T-helper 1 cell treated with Interleukin-12 subunit alpha and Interleukin-12 subunit beta and Interleukin-4 antibody, amounts not matched to agents 30 μg/mL and 1 μg/mL, for 36 hours (primary cell): ENCODE measurements around the gene RIC8A.
"Not testable (repeated sequence)": the region's sequence is repeated elsewhere in the genome, so short reads cannot be mapped to it uniquely, and the experiment has no call there.

Experiments used
- H3K27ac Mint-ChIP-seq: one replicate; pipeline ENCODE4 v1.8.0; 2021; ENCODE audit warnings: mild to moderate bottlenecking, mixed read lengths
- H3K27me3 Mint-ChIP-seq: one replicate; pipeline ENCODE4 v1.8.0; 2021; ENCODE audit warnings: low read depth, mixed read lengths
- H3K36me3 Mint-ChIP-seq: one replicate; pipeline ENCODE4 v1.8.0; 2021; ENCODE audit warnings: low read depth, mixed read lengths
- H3K4me1 Mint-ChIP-seq: one replicate; pipeline ENCODE4 v1.8.0; 2021; ENCODE audit warnings: low read depth, mixed read lengths
- H3K4me3 Mint-ChIP-seq: one replicate; pipeline ENCODE4 v1.8.0; 2021; ENCODE audit warnings: mild to moderate bottlenecking, moderate library complexity, mixed read lengths
- H3K9me3 Mint-ChIP-seq: one replicate; pipeline ENCODE4 v1.8.0; 2021; ENCODE audit warnings: mixed read lengths

RIC8A gene

GRCh38 chr11:209275-210121 lies 2.0 kb downstream of the RIC8A start:
- Mint-ChIP-seq H3K27me3 (no peaks in the 10 kb centered on the region), H3K36me3 (peaks cover 28% of the 10 kb centered on the region), H3K4me1 (peaks cover 27% of the 10 kb centered on the region), H3K27ac (peak overlapping the region; percentile 97), H3K4me3 (peak overlapping the region; percentile 91), H3K9me3 (no peaks in the 10 kb centered on the region)

DNA sequence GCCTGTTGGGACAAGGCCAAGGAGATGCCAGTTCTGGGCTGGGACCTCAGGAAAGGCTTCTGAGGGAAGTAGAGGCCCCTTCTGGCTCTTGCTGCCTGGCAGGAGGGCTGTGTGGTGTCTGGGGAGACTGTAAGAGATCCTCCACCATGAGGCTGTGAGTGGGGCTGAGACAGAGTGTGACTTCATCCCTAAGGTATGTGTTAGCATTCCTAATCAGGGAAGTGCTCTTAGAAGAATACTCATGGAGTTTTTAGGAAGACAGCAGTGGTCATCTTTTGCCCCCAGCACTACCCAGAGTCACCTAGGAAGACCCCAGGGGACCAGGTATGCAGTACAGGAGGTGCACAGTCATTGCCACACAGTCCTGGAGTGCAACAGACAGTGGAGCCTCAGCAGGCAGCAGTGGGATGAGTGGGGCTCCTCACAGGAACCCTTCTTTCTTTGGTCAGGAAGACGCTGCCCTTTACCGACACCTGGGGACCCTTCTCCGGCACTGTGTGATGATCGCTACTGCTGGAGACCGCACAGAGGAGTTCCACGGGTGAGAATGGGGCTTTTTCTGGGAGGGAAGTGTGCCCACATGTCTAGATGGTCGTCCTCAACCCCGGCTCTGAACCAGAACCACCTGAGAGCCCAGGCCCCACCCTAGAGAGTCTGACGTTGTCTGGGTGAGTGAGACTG lies 2.8 kb downstream of the RIC8A start:
- H3K4me3 Mint-ChIP-seq: peak overlapping the region; percentile 91
- H3K27ac Mint-ChIP-seq: no peak overlapping the region

DNA sequence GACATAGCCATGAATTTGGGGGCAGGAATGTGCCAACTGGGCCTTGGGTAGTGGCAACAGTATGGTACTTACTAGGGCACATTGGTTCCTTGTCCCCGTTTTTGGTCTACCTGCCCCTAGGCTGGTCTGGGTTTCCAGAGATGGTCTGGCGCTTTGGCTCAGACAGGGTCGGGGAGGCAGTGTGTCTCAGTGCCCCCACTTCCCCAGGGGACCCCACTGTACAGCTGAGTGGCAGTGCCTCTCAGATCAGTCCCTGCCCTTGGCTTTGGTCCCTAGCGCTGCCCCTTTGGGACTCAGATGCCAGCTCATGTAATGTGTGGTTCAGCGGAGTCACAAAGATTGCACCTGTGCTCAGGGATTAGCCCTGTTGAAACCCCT lies 3.3 kb downstream of the RIC8A start:
- Mint-ChIP-seq H3K27ac (no peak overlapping the region), H3K27me3 (no peaks in the 10 kb centered on the region), H3K36me3 (peaks cover 29% of the 10 kb centered on the region), H3K4me3 (peak overlapping the region; percentile 16), H3K9me3 (no peaks in the 10 kb centered on the region), H3K4me1 (peaks cover 24% of the 10 kb centered on the region)

More for the DNA sequence above, 2.8 kb downstream of the RIC8A start:
- Mint-ChIP-seq H3K9me3 (no peaks in the 10 kb centered on the region), H3K4me1 (peaks cover 27% of the 10 kb centered on the region), H3K27me3 (no peaks in the 10 kb centered on the region), H3K36me3 (peaks cover 29% of the 10 kb centered on the region)

- no peaks in the 10 kb centered on the region for H3K9me3 Mint-ChIP-seq
- peaks cover 32% of the 10 kb centered on the region for H3K36me3 Mint-ChIP-seq
- H3K27ac Mint-ChIP-seq: no peak overlapping the region
- no peaks in the 10 kb centered on the region for H3K27me3 Mint-ChIP-seq
- H3K4me1 Mint-ChIP-seq: peaks cover 19% of the 10 kb centered on the region
- peak overlapping the region; percentile 16 for H3K4me3 Mint-ChIP-seq
These were observed 3.8 kb downstream of the RIC8A start for GRCh38 chr11:211295-211694.

DNA sequence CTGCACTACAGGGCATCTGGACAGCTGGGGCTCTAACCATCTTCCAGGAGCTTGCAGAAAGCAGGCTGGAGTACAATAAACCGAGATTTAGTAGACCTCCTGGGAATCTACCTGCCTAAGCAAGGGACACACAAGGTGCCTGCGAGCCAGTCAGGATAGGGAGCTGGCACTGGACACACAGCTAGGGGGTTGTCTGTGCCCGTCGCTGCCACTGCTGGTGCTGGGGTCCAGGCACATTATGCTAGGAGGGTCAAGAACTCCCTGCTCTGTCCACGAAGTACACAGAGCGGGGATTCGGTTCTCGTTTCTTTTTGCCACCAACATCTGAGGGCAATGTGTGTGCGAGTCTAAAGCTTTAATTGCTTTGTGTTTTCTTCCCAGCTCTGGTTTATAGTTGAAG lies 4.2 kb downstream of the RIC8A start:
- H3K4me3 Mint-ChIP-seq: peak overlapping the region; percentile 16
- H3K27me3 Mint-ChIP-seq: no peaks in the 10 kb centered on the region
- H3K36me3 Mint-ChIP-seq: peaks cover 29% of the 10 kb centered on the region
- H3K27ac Mint-ChIP-seq: no peak overlapping the region
- H3K9me3 Mint-ChIP-seq: no peaks in the 10 kb centered on the region
- H3K4me1 Mint-ChIP-seq: peaks cover 19% of the 10 kb centered on the region

DNA sequence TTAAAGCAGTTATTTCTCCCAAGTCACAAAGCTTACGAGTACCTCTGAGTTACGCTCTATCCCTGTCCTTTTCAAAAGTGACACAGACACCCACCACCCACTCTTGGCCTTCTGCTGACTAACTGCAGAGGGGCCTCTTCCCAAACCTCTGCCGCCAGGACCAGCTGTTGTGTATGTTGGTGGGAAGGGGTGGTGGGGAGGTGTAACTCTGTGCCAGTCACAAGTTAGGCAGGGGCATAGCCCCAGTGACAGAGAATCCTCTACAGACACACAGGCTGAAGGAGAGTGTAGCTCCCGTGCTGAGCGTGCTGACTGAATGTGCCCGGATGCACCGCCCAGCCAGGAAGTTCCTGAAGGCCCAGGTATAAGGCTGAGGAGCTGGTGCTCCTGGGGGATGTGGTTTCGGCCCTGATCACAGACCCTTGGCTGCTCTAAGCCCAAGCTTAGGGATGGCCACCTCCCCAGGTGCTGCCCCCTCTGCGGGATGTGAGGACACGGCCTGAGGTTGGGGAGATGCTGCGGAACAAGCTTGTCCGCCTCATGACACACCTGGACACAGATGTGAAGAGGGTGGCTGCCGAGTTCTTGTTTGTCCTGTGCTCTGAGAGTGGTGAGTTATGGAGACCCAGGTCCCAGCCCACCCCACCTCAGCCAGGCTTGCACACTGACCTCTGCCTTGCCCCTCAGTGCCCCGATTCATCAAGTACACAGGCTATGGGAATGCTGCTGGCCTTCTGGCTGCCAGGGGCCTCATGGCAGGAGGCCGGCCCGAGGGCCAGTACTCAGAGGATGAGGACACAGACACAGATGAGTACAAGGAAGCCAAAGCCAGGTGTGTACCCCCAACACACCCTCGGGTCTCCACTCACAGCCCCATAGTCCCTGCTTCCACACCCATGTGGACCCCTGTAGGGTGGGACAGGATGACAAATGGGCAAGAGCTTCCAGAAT lies 4.9 kb downstream of the RIC8A start:
- no peaks in the 10 kb centered on the region for H3K9me3 Mint-ChIP-seq
- H3K27ac Mint-ChIP-seq: no peak overlapping the region
- H3K36me3 Mint-ChIP-seq: peaks cover 29% of the 10 kb centered on the region
- no peak overlapping the region for H3K4me3 Mint-ChIP-seq
- peaks cover 19% of the 10 kb centered on the region for H3K4me1 Mint-ChIP-seq
- H3K27me3 Mint-ChIP-seq: no peaks in the 10 kb centered on the region

- Mint-ChIP-seq H3K27me3 (no peaks in the 10 kb centered on the region), H3K36me3 (peaks cover 29% of the 10 kb centered on the region), H3K4me3 (no peak overlapping the region), H3K4me1 (peaks cover 23% of the 10 kb centered on the region), H3K9me3 (no peaks in the 10 kb centered on the region), H3K27ac (no peak overlapping the region)
These were observed 5.6 kb downstream of the RIC8A start for GRCh38 chr11:213111-213510.

DNA sequence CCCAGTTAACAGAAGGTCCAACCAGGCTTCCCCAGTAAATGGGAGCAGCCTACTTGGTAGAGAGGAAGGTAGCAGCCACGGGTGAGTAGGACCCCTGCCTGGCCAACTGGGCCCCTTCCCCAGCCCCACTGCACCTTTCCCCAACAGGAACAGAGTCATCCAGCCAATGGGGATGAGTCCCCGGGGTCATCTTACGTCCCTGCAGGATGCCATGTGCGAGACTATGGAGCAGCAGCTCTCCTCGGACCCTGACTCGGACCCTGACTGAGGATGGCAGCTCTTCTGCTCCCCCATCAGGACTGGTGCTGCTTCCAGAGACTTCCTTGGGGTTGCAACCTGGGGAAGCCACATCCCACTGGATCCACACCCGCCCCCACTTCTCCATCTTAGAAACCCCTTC lies 6.6 kb downstream of the RIC8A start:
- H3K9me3 Mint-ChIP-seq: no peaks in the 10 kb centered on the region
- H3K27ac Mint-ChIP-seq: no peak overlapping the region
- H3K4me3 Mint-ChIP-seq: no peak overlapping the region
- H3K27me3 Mint-ChIP-seq: no peaks in the 10 kb centered on the region
- peaks cover 23% of the 10 kb centered on the region for H3K4me1 Mint-ChIP-seq
- peaks cover 29% of the 10 kb centered on the region for H3K36me3 Mint-ChIP-seq

- Mint-ChIP-seq H3K9me3 (no peaks in the 10 kb centered on the region), H3K36me3 (peaks cover 24% of the 10 kb centered on the region), H3K4me1 (peaks cover 15% of the 10 kb centered on the region), H3K4me3 (no peak overlapping the region), H3K27me3 (no peaks in the 10 kb centered on the region), H3K27ac (no peak overlapping the region)
These were observed 8.1 kb downstream of the RIC8A start for GRCh38 chr11:215581-216037.

DNA sequence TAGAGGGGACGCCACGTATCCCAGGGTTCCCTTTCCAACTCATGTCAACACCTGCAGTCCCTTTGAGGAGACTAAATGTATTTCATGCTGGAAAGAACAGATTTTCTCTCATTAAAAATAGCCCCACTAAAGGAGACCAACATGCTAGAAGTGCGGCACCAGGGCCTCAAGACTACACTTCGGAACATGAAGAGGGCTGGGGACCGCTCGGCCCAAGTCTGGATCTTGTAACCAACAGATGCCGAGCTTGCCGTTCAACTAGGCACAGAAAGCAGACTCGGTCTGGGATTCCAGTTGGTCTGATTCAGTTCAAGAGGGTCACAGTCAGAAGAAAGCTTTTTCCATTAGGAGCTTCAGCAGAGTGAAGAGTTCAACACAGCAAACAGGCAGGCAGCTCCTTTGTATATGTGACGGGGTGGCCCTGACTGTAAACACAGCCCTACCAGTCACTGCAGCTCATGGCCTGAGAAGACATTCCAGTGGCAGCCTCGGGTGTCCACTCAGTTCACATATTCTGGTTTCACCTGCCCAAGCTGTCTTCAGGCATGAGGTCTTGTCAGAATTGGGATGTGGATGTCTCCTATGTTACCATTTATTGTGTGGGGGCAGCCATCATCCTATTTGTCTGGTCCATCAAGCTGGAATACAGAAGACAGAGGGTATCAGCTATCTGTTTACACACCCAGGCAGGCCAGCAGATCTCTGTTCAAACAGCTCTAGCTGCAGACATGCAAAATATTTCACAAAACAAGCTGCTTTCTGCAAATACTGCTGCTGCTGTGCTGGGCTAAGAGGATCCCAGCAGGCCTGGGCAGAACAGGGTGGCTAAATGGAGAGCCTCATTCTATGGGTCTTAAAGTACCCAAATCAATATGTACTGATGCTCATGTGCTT lies 8.8 kb downstream of the RIC8A start:
- Mint-ChIP-seq H3K27me3 (no peaks in the 10 kb centered on the region), H3K4me3 (no peak overlapping the region), H3K9me3 (no peaks in the 10 kb centered on the region), H3K27ac (no peak overlapping the region), H3K4me1 (peaks cover 12% of the 10 kb centered on the region), H3K36me3 (peaks cover 22% of the 10 kb centered on the region)

GRCh38 chr11:217704-218103 lies 10.2 kb downstream of the RIC8A start:
- Mint-ChIP-seq H3K9me3 (no peaks in the 10 kb centered on the region), H3K36me3 (peaks cover 14% of the 10 kb centered on the region), H3K4me3 (no peak overlapping the region), H3K4me1 (peaks cover 8% of the 10 kb centered on the region), H3K27ac (no peak overlapping the region), H3K27me3 (no peaks in the 10 kb centered on the region)

- no peaks in the 10 kb centered on the region for H3K9me3 Mint-ChIP-seq
- H3K27me3 Mint-ChIP-seq: no peaks in the 10 kb centered on the region
- peak overlapping the region; percentile 13 for H3K27ac Mint-ChIP-seq
- peaks cover 4% of the 10 kb centered on the region for H3K4me1 Mint-ChIP-seq
- peaks cover 8% of the 10 kb centered on the region for H3K36me3 Mint-ChIP-seq
- no peak overlapping the region for H3K4me3 Mint-ChIP-seq
These were observed 11.5 kb downstream of the RIC8A start for GRCh38 chr11:218815-219593.

GRCh38 chr11:220641-221215 lies 13.2 kb downstream of the RIC8A start:
- H3K27me3 Mint-ChIP-seq, H3K27ac Mint-ChIP-seq, H3K4me1 Mint-ChIP-seq, H3K36me3 Mint-ChIP-seq, H3K9me3 Mint-ChIP-seq, H3K4me3 Mint-ChIP-seq: not testable (repeated sequence)
